ENCODE results near the gene XAB2.

Gene XAB2

GRCh38 chr19:7629347-7630054 is at the start of gene XAB2, which contains the start of gene PET100:
Gene XAB2, minus strand, starts transcription at chr19:7629545. Its CDS starts 18 bp downstream, at chr19:7629527.
Gene PET100, plus strand, starts transcription at chr19:7629793. Its CDS starts 41 bp downstream, at chr19:7629834.
- DNase-seq (ENCODE audit: low spot score): peak; percentile 99

GRCh38 chr19:7677669-7678311 is 48.4 kb upstream of the XAB2 start:
- no peak for DNase-seq (ENCODE audit: low spot score)

GRCh38 chr19:7676854-7677253 is 47.5 kb upstream of the XAB2 start, which contains the start of gene MCEMP1:
Gene MCEMP1, plus strand, starts transcription at chr19:7677090. Its CDS starts 31 bp downstream, at chr19:7677121.
- DNase-seq (ENCODE audit: low spot score): no peak

GRCh38 chr19:7676376-7676775 is 47.0 kb upstream of the XAB2 start:
- no peak for DNase-seq (ENCODE audit: low spot score)

- DNase-seq (ENCODE audit: low spot score): peak; percentile 8
Measured at GRCh38 chr19:7674010-7675005, 45.0 kb upstream of the XAB2 start.

GRCh38 chr19:7672522-7672921 is 43.2 kb upstream of the XAB2 start:
- DNase-seq (ENCODE audit: low spot score): no peak

DNA sequence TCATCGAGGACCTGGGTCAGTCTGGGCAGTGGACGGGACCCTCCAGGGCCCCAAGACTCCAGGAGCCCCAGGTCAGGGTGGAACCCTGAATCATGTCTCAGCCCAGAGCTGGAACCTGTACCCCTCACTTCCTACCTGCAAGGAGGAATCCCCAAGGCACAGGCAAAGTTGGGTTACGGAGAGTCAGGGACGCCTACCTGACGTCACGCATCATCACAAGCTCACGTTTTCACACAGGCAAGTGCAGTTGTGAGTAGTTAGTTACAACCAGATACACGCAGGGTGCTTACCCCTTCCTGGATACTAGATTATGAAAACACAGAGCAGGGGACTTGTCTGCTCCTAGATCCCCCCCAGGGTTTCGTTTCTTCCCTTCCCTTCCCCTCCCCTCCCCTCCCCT is 41.4 kb upstream of the XAB2 start:
- DNase-seq (ENCODE audit: low spot score): no peak

DNA sequence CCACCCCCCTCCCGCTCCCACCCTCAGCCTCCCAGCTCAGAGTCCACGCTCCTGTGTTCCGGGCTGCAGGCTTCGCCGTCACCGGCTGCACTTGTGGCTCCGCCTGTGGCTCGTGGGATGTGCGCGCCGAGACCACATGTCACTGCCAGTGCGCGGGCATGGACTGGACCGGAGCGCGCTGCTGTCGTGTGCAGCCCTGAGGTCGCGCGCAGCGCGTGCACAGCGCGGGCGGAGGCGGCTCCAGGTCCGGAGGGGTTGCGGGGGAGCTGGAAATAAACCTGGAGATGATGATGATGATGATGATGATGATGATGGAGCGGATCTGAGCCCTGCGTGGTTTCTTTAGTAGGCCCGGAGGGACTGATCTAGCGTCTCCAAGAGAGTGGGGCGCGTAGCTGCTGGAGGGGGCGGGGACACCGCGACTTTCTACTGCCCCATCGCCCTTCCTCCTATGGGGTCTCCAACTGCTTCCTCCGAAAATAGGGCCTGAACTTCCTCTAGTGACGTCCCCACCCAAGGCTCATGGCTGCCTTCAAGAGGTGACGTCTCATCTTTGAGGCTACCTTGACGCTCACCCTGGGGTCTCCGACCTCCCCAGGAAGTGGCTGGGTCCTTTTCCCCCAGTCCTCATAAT is 40.9 kb upstream of the XAB2 start:
- no peak for DNase-seq (ENCODE audit: low spot score)

DNA sequence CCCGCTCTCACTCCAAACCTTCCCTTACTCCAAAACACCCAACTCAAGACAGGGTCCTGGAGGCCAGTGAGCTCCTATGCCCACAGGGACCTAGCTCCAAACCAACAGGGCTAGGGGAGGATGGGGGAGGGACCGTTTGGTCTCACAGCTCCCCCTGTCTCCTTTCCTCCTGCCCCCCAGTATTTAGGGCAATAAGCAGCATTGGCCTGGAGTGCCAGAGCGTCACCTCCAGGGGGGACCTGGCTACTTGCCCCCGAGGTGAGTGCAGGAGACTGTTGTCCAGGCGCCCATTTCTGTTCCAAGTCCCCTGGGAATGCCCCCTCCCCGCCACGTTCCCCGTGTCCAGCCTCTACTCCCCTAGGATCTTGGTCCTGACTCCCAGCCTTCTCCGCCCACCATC is 40.3 kb upstream of the XAB2 start:
- no peak for DNase-seq (ENCODE audit: low spot score)

- no peak for DNase-seq (ENCODE audit: low spot score)
Measured at GRCh38 chr19:7668842-7669241, 39.5 kb upstream of the XAB2 start, which contains the start of gene RETN. Gene RETN, plus strand, starts transcription at chr19:7669049. Its CDS starts 278 bp downstream, at chr19:7669327.

GRCh38 chr19:7665076-7665475 is 35.7 kb upstream of the XAB2 start:
- no peak for DNase-seq (ENCODE audit: low spot score)

- DNase-seq (ENCODE audit: low spot score): no peak
Measured at GRCh38 chr19:7663706-7664105, 34.4 kb upstream of the XAB2 start.

- DNase-seq (ENCODE audit: low spot score): no peak
Measured at GRCh38 chr19:7662657-7663056, 33.3 kb upstream of the XAB2 start.

GRCh38 chr19:7661744-7662538 is 32.6 kb upstream of the XAB2 start:
- no peak for DNase-seq (ENCODE audit: low spot score)

DNA sequence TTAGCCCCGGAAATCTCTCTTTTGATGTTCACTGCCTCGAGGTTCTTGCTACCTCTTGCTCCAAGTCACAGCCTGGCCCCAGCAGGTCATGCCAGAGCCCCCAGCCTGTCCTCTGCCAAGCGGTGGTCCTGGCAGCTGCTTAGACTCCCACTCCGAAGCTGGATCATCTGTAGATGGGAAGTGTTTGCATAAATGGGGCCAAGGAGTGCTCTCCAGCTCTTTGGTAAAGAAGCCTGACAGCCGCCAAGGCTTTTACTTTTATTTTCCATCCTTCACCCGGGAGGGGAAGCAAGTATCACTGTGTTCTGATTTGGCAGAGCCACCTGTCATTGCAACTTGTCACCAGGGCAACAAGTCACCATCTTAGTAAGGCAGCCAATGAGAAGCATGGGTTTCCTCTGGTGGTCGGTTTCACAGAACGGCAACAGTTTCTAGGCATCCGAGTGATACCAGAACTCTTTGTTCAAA is 28.9 kb upstream of the XAB2 start:
- DNase-seq (ENCODE audit: low spot score): peak; percentile 40

GRCh38 chr19:7657131-7657751 is 27.9 kb upstream of the XAB2 start:
- DNase-seq (ENCODE audit: low spot score): no peak

- no peak for DNase-seq (ENCODE audit: low spot score)
Measured at GRCh38 chr19:7655581-7655980, 26.2 kb upstream of the XAB2 start.

GRCh38 chr19:7654401-7654800 is 25.1 kb upstream of the XAB2 start:
- DNase-seq (ENCODE audit: low spot score): no peak

GRCh38 chr19:7652061-7652641 is 22.8 kb upstream of the XAB2 start:
- peak; percentile 66 for DNase-seq (ENCODE audit: low spot score)

- DNase-seq (ENCODE audit: low spot score): no peak
Measured at GRCh38 chr19:7650148-7650547, 20.8 kb upstream of the XAB2 start.
